GM19438 (cell line): ENCODE results near the gene CPO.

Experiments used
- ATAC-seq: cut with Tn5 transposase; IDR thresholded peaks from one replicate; pipeline ENCODE4 v1.9.1; 2021; ENCODE audit warnings: low read depth; ENCODE audit not compliant: unreplicated experiment

CPO gene

GRCh38 chr2:206996556-206997065, 57.3 kb downstream of the CPO start:
- no peak for ATAC-seq

GRCh38 chr2:207008105-207008990, 69.0 kb downstream of the CPO start:
- no peak for ATAC-seq

GRCh38 chr2:207012461-207012860, 73.1 kb downstream of the CPO start:
- ATAC-seq = no peak

GRCh38 chr2:207014424-207014823, 75.1 kb downstream of the CPO start:
- ATAC-seq = no peak

GRCh38 chr2:207015901-207016300, 76.6 kb downstream of the CPO start:
- no peak for ATAC-seq
